HEK293 (cell line): ENCODE data around the gene INTS2.

Experiments
- EGR2 ChIP-seq: fragments of 450-650 bp; formaldehyde crosslinking; IDR thresholded peaks from 2 replicates; pipeline ENCODE4 v1.5.1; 2016; ENCODE audit warnings: low read depth, missing biosample characterization, missing genetic modification characterization
- FEZF1 ChIP-seq: fragments of 450-650 bp; formaldehyde crosslinking; IDR thresholded peaks from 2 replicates; pipeline ENCODE4 v1.5.1; 2016; ENCODE audit warnings: missing biosample characterization, missing genetic modification characterization
- KLF1 ChIP-seq: fragments of 450-650 bp; formaldehyde crosslinking; IDR thresholded peaks from 2 replicates; pipeline ENCODE4 v1.5.1; 2016; ENCODE audit warnings: missing biosample characterization, missing genetic modification characterization
- KLF9 ChIP-seq: fragments of 450-650 bp; formaldehyde crosslinking; IDR thresholded peaks from 2 replicates; pipeline ENCODE4 v1.5.1; 2016; ENCODE audit warnings: missing biosample characterization, missing genetic modification characterization, low read depth
- SCRT2 ChIP-seq: fragments of 450-650 bp; formaldehyde crosslinking; IDR thresholded peaks from 2 replicates; pipeline ENCODE4 v1.5.1; 2016; ENCODE audit warnings: missing biosample characterization, missing genetic modification characterization
- TCF7L2 ChIP-seq: IDR thresholded peaks from 2 replicates; pipeline ENCODE4 v1.6.1; 2011; ENCODE audit warnings: low read depth, mild to moderate bottlenecking, inconsistent platforms, low read length, moderate library complexity, borderline replicate concordance
- ZEB2 ChIP-seq: fragments of 450-650 bp; formaldehyde crosslinking; IDR thresholded peaks from 2 replicates; pipeline ENCODE4 v1.5.1; 2016; ENCODE audit warnings: missing biosample characterization, missing genetic modification characterization
- ZFHX2 ChIP-seq: fragments of 450-650 bp; formaldehyde crosslinking; conservative IDR thresholded peaks from 2 replicates; pipeline ENCODE4 v1.5.1; 2016; ENCODE audit warnings: missing biosample characterization, missing genetic modification characterization
- ZFP41 ChIP-seq: fragments of 450-650 bp; formaldehyde crosslinking; IDR thresholded peaks from 2 replicates; pipeline ENCODE4 v1.5.1; 2016; ENCODE audit warnings: missing biosample characterization, missing genetic modification characterization, borderline replicate concordance
- ZNF155 ChIP-seq: fragments of 450-650 bp; formaldehyde crosslinking; IDR thresholded peaks from 2 replicates; pipeline ENCODE4 v1.5.1; 2016; ENCODE audit warnings: missing biosample characterization, missing genetic modification characterization
- ZNF2 ChIP-seq: fragments of 450-650 bp; formaldehyde crosslinking; IDR thresholded peaks from 2 replicates; pipeline ENCODE4 v1.5.1; 2016; ENCODE audit warnings: missing biosample characterization, missing genetic modification characterization
- ZNF202 ChIP-seq: fragments of 450-650 bp; formaldehyde crosslinking; IDR thresholded peaks from 2 replicates; pipeline ENCODE4 v1.5.1; 2016; ENCODE audit warnings: missing biosample characterization, missing genetic modification characterization, borderline replicate concordance
- ZNF404 ChIP-seq: fragments of 450-650 bp; formaldehyde crosslinking; IDR thresholded peaks from 2 replicates; pipeline ENCODE4 v1.5.1; 2017; ENCODE audit warnings: missing biosample characterization, missing genetic modification characterization
- ZNF510 ChIP-seq: fragments of 450-650 bp; formaldehyde crosslinking; IDR thresholded peaks from 2 replicates; pipeline ENCODE4 v1.5.1; 2018; ENCODE audit warnings: mild to moderate bottlenecking, missing genetic modification characterization, missing biosample characterization; ENCODE audit not compliant: insufficient replicate concordance
- ZNF530 ChIP-seq: fragments of 450-650 bp; formaldehyde crosslinking; IDR thresholded peaks from 2 replicates; pipeline ENCODE4 v1.5.1; 2016; ENCODE audit warnings: low read depth, missing biosample characterization, missing genetic modification characterization
- ZNF558 ChIP-seq: fragments of 450-650 bp; formaldehyde crosslinking; IDR thresholded peaks from 2 replicates; pipeline ENCODE4 v1.5.1; 2016; ENCODE audit warnings: missing biosample characterization, missing genetic modification characterization
- ZNF623 ChIP-seq: fragments of 450-650 bp; formaldehyde crosslinking; IDR thresholded peaks from 2 replicates; pipeline ENCODE4 v1.5.1; 2016; ENCODE audit warnings: missing biosample characterization, missing genetic modification characterization
- ZNF747 ChIP-seq: fragments of 450-650 bp; formaldehyde crosslinking; IDR thresholded peaks from 2 replicates; pipeline ENCODE4 v1.5.1; 2016; ENCODE audit warnings: missing biosample characterization, missing genetic modification characterization
- ZNF776 ChIP-seq: fragments of 450-650 bp; formaldehyde crosslinking; IDR thresholded peaks from 2 replicates; pipeline ENCODE4 v1.5.0; 2017; ENCODE audit warnings: missing biosample characterization, missing genetic modification characterization, borderline replicate concordance
- ZNF777 ChIP-seq: fragments of 450-650 bp; formaldehyde crosslinking; IDR thresholded peaks from 2 replicates; pipeline ENCODE4 v1.5.1; 2017; ENCODE audit warnings: missing biosample characterization, missing genetic modification characterization, borderline replicate concordance
- ZNF792 ChIP-seq: fragments of 450-650 bp; formaldehyde crosslinking; IDR thresholded peaks from 2 replicates; pipeline ENCODE4 v1.5.1; 2016; ENCODE audit warnings: missing biosample characterization, missing genetic modification characterization
- ZNF830 ChIP-seq: fragments of 450-650 bp; IDR thresholded peaks from 2 replicates; pipeline ENCODE4 v1.5.0; 2018; ENCODE audit warnings: missing biosample characterization, missing genetic modification characterization, low read depth, mild to moderate bottlenecking, moderate library complexity
- ZNF837 ChIP-seq: fragments of 450-650 bp; formaldehyde crosslinking; IDR thresholded peaks from 2 replicates; pipeline ENCODE4 v1.5.1; 2016; ENCODE audit warnings: missing biosample characterization, missing genetic modification characterization
- TF ChIP-seq, protein P1 (sequence below): fragments of 450-650 bp; formaldehyde crosslinking; IDR thresholded peaks from 2 replicates; pipeline ENCODE4 v1.5.1; 2016; ENCODE audit warnings: missing biosample characterization, missing genetic modification characterization
- TF ChIP-seq, protein P2 (sequence below): fragments of 450-650 bp; formaldehyde crosslinking; IDR thresholded peaks from 2 replicates; pipeline ENCODE4 v1.5.1; 2016; ENCODE audit warnings: missing biosample characterization, missing genetic modification characterization
- TF ChIP-seq, protein P3 (sequence below): fragments of 450-650 bp; formaldehyde crosslinking; IDR thresholded peaks from 2 replicates; pipeline ENCODE4 v1.5.1; 2016; ENCODE audit warnings: missing biosample characterization, missing genetic modification characterization
- TF ChIP-seq, protein P4 (sequence below): fragments of 450-650 bp; formaldehyde crosslinking; IDR thresholded peaks from 2 replicates; pipeline ENCODE4 v1.5.1; 2016; ENCODE audit warnings: missing biosample characterization, missing genetic modification characterization
- TF ChIP-seq, protein P5 (sequence below): fragments of 450-650 bp; formaldehyde crosslinking; IDR thresholded peaks from 2 replicates; pipeline ENCODE4 v1.5.1; 2017; ENCODE audit warnings: missing biosample characterization, mild to moderate bottlenecking, missing genetic modification characterization, moderate library complexity
- TF ChIP-seq, protein P6 (sequence below): fragments of 450-650 bp; formaldehyde crosslinking; optimal IDR thresholded peaks from 2 replicates; pipeline ENCODE3; 2016; ENCODE audit warnings: missing biosample characterization, mild to moderate bottlenecking, missing genetic modification characterization

INTS2 gene

DNA sequence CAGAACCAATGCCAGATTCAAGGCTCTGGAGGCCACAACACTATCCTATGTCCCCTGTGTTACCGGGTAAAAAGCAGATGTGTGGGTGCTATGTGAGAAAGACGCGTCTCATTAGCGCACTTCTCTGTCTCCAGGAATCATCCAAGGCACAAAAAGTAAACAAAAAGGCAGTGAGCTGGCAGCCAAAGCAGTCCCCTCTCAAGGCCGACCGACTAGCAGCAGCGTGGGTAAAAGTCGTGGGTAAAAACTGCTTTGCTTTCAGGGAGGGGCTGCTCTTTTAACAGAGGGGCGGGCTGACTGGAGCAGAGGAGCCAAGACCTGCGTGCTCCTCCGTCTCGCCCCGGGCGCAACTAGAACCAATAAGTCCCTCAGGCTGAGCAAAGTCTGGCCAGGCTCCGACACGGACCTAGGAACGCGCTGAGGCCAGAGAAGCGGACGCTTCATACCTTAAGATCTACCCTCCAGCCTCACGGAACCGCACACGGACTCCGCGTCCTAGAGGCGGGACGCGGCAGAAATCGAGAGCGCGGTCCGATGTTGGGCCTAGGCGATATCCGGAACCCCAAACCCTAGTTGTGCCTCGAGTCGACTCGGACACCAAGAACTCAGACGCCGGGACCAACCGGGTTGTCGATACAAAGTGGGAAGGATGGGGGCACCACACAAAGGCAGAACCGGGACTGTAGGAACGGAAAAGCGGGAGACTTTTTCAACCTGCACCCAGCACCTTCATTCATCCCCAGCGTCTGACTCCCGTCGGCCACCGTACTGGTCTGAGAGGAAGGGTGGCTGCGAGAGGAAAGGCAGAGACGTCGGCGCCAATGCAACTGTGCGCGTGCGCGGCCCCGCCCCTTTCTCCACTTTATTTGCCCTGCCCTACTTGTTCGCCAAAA, at the start of gene INTS2 (continued):
- TF ChIP-seq ZNF530 (tag by site-specific recombination) (no peak), ZNF155 (tag by site-specific recombination) (no peak; the same call in 1 of the 2 replicates), ZNF792 (tag by site-specific recombination) (peak; percentile 89), ZNF558 (tag by site-specific recombination) (peak; percentile 64), ZNF404 (tag by site-specific recombination) (0 out of 2 replicates have a peak, but pooled peaks have one; percentile 21), ZNF837 (tag by site-specific recombination) (no peak), ZNF776 (tag by site-specific recombination) (no peak), ZNF202 (tag by site-specific recombination) (no peak), KLF1 (tag by site-specific recombination) (peak; percentile 70), FEZF1 (peak; percentile 22; the same call in 1 of the 2 replicates), ZNF510 (tag by site-specific recombination) (no peak), ZEB2 (peak; percentile 78), TCF7L2 (no peak), ZNF777 (0 out of 2 replicates have a peak, but pooled peaks have one; percentile 71), ZNF623 (tag by site-specific recombination) (peak; percentile 45; the same call in 1 of the 2 replicates), ZNF2 (tag by site-specific recombination) (peak; percentile 98), ZNF830 (tag by site-specific recombination) (no peak), ZFHX2 (tag by site-specific recombination) (0 out of 2 replicates have a peak, but pooled peaks have one; percentile 21), SCRT2 (tag by site-specific recombination) (peak; percentile 63; the same call in 1 of the 2 replicates), KLF9 (peak; percentile 42), ZFP41 (tag by site-specific recombination) (no peak), ZNF747 (tag by site-specific recombination) (no peak), EGR2 (tag by site-specific recombination) (peak; percentile 20; the same call in 1 of the 2 replicates)
- TF ChIP-seq, protein P1, sequence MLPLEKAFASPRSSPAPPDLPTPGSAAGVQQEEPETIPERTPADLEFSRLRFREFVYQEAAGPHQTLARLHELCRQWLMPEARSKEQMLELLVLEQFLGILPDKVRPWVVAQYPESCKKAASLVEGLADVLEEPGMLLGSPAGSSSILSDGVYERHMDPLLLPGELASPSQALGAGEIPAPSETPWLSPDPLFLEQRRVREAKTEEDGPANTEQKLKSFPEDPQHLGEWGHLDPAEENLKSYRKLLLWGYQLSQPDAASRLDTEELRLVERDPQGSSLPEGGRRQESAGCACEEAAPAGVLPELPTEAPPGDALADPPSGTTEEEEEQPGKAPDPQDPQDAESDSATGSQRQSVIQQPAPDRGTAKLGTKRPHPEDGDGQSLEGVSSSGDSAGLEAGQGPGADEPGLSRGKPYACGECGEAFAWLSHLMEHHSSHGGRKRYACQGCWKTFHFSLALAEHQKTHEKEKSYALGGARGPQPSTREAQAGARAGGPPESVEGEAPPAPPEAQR (tag by site-specific recombination) = no peak
- TF ChIP-seq, protein P2, sequence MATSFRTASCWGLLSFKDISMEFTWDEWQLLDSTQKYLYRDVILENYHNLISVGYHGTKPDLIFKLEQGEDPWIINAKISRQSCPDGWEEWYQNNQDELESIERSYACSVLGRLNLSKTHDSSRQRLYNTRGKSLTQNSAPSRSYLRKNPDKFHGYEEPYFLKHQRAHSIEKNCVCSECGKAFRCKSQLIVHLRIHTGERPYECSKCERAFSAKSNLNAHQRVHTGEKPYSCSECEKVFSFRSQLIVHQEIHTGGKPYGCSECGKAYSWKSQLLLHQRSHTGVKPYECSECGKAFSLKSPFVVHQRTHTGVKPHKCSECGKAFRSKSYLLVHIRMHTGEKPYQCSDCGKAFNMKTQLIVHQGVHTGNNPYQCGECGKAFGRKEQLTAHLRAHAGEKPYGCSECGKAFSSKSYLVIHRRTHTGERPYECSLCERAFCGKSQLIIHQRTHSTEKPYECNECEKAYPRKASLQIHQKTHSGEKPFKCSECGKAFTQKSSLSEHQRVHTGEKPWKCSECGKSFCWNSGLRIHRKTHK (tag by site-specific recombination) = no peak
- TF ChIP-seq, protein P3, sequence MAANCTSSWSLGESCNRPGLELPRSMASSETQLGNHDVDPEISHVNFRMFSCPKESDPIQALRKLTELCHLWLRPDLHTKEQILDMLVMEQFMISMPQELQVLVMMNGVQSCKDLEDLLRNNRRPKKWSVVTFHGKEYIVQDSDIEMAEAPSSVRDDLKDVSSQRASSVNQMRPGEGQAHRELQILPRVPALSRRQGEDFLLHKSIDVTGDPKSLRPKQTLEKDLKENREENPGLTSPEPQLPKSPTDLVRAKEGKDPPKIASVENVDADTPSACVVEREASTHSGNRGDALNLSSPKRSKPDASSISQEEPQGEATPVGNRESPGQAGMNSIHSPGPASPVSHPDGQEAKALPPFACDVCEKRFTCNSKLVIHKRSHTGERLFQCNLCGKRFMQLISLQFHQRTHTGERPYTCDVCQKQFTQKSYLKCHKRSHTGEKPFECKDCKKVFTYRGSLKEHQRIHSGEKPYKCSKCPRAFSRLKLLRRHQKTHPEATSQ (tag by site-specific recombination) = peak; percentile 88
- TF ChIP-seq, protein P4, sequence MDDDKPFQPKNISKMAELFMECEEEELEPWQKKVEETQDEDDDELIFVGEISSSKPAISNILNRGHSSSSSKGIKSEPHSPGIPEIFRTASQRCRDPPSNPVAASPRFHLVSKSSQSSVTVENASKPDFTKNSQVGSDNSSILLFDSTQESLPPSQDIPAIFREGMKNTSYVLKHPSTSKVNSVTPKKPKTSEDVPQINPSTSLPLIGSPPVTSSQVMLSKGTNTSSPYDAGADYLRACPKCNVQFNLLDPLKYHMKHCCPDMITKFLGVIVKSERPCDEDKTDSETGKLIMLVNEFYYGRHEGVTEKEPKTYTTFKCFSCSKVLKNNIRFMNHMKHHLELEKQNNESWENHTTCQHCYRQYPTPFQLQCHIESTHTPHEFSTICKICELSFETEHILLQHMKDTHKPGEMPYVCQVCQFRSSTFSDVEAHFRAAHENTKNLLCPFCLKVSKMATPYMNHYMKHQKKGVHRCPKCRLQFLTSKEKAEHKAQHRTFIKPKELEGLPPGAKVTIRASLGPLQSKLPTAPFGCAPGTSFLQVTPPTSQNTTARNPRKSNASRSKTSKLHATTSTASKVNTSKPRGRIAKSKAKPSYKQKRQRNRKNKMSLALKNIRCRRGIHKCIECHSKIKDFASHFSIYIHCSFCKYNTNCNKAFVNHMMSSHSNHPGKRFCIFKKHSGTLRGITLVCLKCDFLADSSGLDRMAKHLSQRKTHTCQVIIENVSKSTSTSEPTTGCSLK (tag by site-specific recombination) = no peak
- TF ChIP-seq, protein P5, sequence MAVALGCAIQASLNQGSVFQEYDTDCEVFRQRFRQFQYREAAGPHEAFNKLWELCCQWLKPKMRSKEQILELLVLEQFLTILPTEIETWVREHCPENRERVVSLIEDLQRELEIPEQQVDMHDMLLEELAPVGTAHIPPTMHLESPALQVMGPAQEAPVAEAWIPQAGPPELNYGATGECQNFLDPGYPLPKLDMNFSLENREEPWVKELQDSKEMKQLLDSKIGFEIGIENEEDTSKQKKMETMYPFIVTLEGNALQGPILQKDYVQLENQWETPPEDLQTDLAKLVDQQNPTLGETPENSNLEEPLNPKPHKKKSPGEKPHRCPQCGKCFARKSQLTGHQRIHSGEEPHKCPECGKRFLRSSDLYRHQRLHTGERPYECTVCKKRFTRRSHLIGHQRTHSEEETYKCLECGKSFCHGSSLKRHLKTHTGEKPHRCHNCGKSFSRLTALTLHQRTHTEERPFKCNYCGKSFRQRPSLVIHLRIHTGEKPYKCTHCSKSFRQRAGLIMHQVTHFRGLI (tag by site-specific recombination) = no peak
- TF ChIP-seq, protein P6, sequence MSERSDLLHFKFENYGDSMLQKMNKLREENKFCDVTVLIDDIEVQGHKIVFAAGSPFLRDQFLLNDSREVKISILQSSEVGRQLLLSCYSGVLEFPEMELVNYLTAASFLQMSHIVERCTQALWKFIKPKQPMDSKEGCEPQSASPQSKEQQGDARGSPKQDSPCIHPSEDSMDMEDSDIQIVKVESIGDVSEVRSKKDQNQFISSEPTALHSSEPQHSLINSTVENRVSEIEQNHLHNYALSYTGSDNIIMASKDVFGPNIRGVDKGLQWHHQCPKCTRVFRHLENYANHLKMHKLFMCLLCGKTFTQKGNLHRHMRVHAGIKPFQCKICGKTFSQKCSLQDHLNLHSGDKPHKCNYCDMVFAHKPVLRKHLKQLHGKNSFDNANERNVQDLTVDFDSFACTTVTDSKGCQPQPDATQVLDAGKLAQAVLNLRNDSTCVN (tag by site-specific recombination) = peak; percentile 68
